GM12878 (cell line): Measurements from ENCODE around the gene FAM83G. TPM values are rescaled to one million over a fixed set of nuclear protein-coding genes. Genes with fewer than 3 reads are reported as not detected.
"Not testable (repeated sequence)": the region's sequence is repeated elsewhere in the genome, so short reads cannot be mapped to it uniquely, and the experiment has no call there.

Experiments used
- ATAC-seq: fragments of 200-7000 bp; cut with Tn5 transposase; 3 replicates; pipeline ENCODE4 v1.9.1; 2020; ENCODE audit warnings: mild to moderate bottlenecking, moderate library complexity
- BruUV-seq: library from RNA; stranded (reverse); fragments of 400-500 nt; replicated peaks from 2 replicates; lab custom pipeline; 2021; lab: Mats Ljungman, UMichigan
- CTCF ChIA-PET: fragments of 300-600 bp; sonication (Branson Sonifier 250); formaldehyde crosslinking; extraction: SDS; loops from one replicate; lab custom pipeline; 2021; ENCODE audit warnings: inconsistent platforms; lab: Yijun Ruan, JAX
- POLR2A ChIA-PET: fragments of 350-600 bp; formaldehyde crosslinking; extraction: SDS; loops from one replicate; lab custom pipeline; 2021; ENCODE audit warnings: inconsistent platforms; lab: Charles Lee
- RAD21 ChIA-PET: fragments of 300-600 bp; sonication (Branson Sonifier 250); formaldehyde crosslinking; loops from one replicate; lab custom pipeline; 2023; ENCODE audit warnings: antibody characterized with exemption; ENCODE audit not compliant: unreplicated experiment; lab: Charles Lee
- SMC1A ChIA-PET: fragments of 300-600 bp; sonication (Branson Sonifier 250); formaldehyde crosslinking; loops from one replicate; lab custom pipeline; 2023; ENCODE audit not compliant: unreplicated experiment, uncharacterized antibody; lab: Charles Lee
- DNase-seq: peaks from one replicate; pipeline ENCODE4 v3.0.0-alpha.2; 2011; ENCODE audit warnings: low read depth, low spot score
- FAIRE-seq: peaks from 3 replicates; lab custom pipeline; 2011; peaks lifted over from hg19 to GRCh38; lab: Jason Lieb, UNC
- H2AFZ ChIP-seq: 2 replicates; pipeline ENCODE4 v1.6.0; 2011; ENCODE audit warnings: low read depth, low read length, control low read depth; ENCODE audit not compliant: control insufficient read depth
- H3K27ac ChIP-seq: 2 replicates; pipeline ENCODE4 v1.5.1; 2011; ENCODE audit warnings: control low read depth; ENCODE audit not compliant: control insufficient read depth, insufficient read depth
- H3K27me3 ChIP-seq, 2 experiments: replicated peaks in 1 of 2; 2 replicates each; pipeline versions ENCODE4 v1.6.0 to v1.6.1; 2011; ENCODE audit warnings: low read length in 1 of 2; ENCODE audit not compliant: control insufficient read depth in 2 of 2, insufficient read depth in 2 of 2
- H3K36me3 ChIP-seq, 2 experiments: 2 replicates each; pipeline ENCODE4 v1.5.1; 2011; ENCODE audit warnings: low read length in 1 of 2; ENCODE audit not compliant: control insufficient read depth in 2 of 2, insufficient read depth in 2 of 2
- H3K4me1 ChIP-seq: 2 replicates; pipeline ENCODE4 v1.6.1; 2011; ENCODE audit warnings: mild to moderate bottlenecking, low read length, moderate library complexity, mixed read lengths; ENCODE audit not compliant: control insufficient read depth, insufficient read depth
- H3K4me2 ChIP-seq: 2 replicates; pipeline ENCODE4 v1.6.0; 2011; ENCODE audit warnings: control low read depth; ENCODE audit not compliant: control insufficient read depth, insufficient read depth
- H3K4me3 ChIP-seq: fragments of 200-600 bp; sonication (generic); 2 replicates; pipeline ENCODE4 v1.5.1; 2016
- H3K79me2 ChIP-seq: 2 replicates; pipeline ENCODE4 v1.6.0; 2011; ENCODE audit warnings: low read length; ENCODE audit not compliant: control insufficient read depth, insufficient read depth
- H3K9ac ChIP-seq: 2 replicates; pipeline ENCODE4 v1.8.0; 2011; ENCODE audit warnings: low read length, control low read depth, mixed read lengths; ENCODE audit not compliant: control insufficient read depth, insufficient read depth
- H3K9me3 ChIP-seq: replicated peaks from 3 replicates; pipeline ENCODE4 v1.5.1; 2011; ENCODE audit warnings: mild to moderate bottlenecking, low read length; ENCODE audit not compliant: control insufficient read depth, insufficient read depth
- H4K20me1 ChIP-seq: 2 replicates; pipeline ENCODE4 v1.6.0; 2011; ENCODE audit not compliant: control insufficient read depth, insufficient read depth
- ESRRA ChIP-seq: IDR thresholded peaks from 2 replicates; pipeline ENCODE4 v1.6.1; 2012; ENCODE audit warnings: mild to moderate bottlenecking, low read length, improper control_type of control experiment
- GABPA ChIP-seq: IDR thresholded peaks from 2 replicates; pipeline ENCODE4 v1.6.1; 2014; ENCODE audit warnings: antibody characterized with exemption, low read depth, mild to moderate bottlenecking, inconsistent platforms
- NFYB ChIP-seq: IDR thresholded peaks from 2 replicates; pipeline ENCODE4 v1.6.1; 2011; ENCODE audit warnings: low read depth, mild to moderate bottlenecking, low read length, improper control_type of control experiment, moderate library complexity; ENCODE audit not compliant: insufficient read depth
- TBL1XR1 ChIP-seq: IDR thresholded peaks from 2 replicates; pipeline ENCODE4 v1.6.1; 2012; ENCODE audit warnings: low read depth, low read length, improper control_type of control experiment
- WGBS: methylation state at CpG from one replicate; pipeline ENCODE4 v1.1.6; 2016; ENCODE audit warnings: low lambda C conversion rate; ENCODE audit not compliant: insufficient replicate concordance, insufficient coverage; ENCODE audit errors: missing lambda C conversion rate; 5-methylcytosine and 5-hydroxymethylcytosine counted together
- in situ Hi-C: fragments of 300-500 bp; cut with MboI; formaldehyde crosslinking; loops from 9 replicates; pipeline ENCODE4 v1.14.3; 2018; ENCODE audit warnings: mixed read lengths
- intact Hi-C: fragments of 100-400 bp; cut with micrococcal nuclease; formaldehyde crosslinking; loops from one replicate; pipeline ENCODE4 v1.14.2; 2022; ENCODE audit not compliant: unreplicated experiment
- polyA plus RNA-seq, 11 experiments: library from polyadenylated mRNA; depleted of rRNA in 4 of 11; unstranded in 6 of 11; stranded (reverse) in 5 of 11; fragments of >200 nt; fragmentation: Nextera tagmentation in 4 of 11; fragmentation: Illumina TruSeq in 1 of 11; extraction: Ambion mirVana in 4 of 11; extraction: Trizol in 1 of 11; gene quantifications; 1 replicate in 1 of 11; 2 replicates in 10 of 11; pipeline versions ENCODE4 v1.2.1 to v1.2.3, GENCODE V29; 2011 to 2016; ENCODE audit warnings: inconsistent platforms in 2 of 11, missing spikeins in 2 of 11, low read depth in 1 of 11
- total RNA-seq, 4 experiments: library from RNA; depleted of rRNA in 3 of 4; stranded (reverse); fragments of >200 nt in 3 of 4; fragmentation: Illumina TruSeq in 1 of 4; extraction: Trizol in 1 of 4; gene quantifications; 2 replicates each; pipeline versions ENCODE4 v1.2.1 to v1.2.3, GENCODE V29; 2013 to 2021

FAM83G gene
- total and polyA plus RNA-seq, 10 of the 15 experiments (the other 5 are each of a cell fraction or from before 2014, with no cell fraction given): 0.03 to 16.7 (median 6.5) TPM

- RAD21 ChIA-PET: no interaction called here
Measured at GRCh38 chr17:19021622-19022083, 17.1 kb upstream of the FAM83G start.

DNA sequence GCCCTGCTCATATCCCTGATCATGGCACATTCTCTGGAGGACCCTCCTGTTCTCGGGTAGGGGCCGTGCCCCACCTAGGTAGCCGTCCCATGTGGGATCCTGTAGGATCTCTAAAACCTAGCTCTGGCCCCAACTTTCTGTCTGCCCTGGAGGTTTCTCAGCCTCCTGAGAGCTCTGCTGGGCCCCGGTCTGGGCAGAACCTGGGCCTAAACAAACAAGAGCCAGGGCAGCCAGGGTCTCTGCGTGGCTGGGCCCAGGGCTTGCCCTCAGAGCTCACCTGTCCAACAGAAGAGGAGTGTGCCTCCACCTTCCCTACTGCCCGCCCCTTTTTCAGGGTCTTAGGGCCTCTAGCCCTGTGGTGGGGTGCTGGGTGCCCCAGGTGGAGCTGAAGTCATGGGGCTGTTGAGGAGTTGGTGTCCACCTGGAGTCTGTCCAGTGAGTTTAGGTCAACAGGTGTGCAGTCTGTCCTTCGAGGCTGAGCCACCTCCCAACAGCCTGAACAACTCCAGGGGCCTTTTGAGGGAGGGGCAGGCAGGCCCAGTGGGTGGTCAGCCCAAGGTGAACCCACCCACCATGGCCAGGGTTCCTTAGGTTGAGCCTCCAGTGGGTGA, 16.6 kb upstream of the FAM83G start:
- H3K27ac ChIP-seq, FAIRE-seq, H3K27me3 ChIP-seq, H3K79me2 ChIP-seq, SMC1A ChIA-PET, ATAC-seq, H3K4me3 ChIP-seq, H4K20me1 ChIP-seq, RAD21 ChIA-PET, H3K9ac ChIP-seq, POLR2A ChIA-PET, intact Hi-C loops, H2AFZ ChIP-seq, H3K4me2 ChIP-seq, DNase-seq, in situ Hi-C loops, H3K4me1 ChIP-seq, H3K9me3 ChIP-seq: not testable (repeated sequence)
- BruUV-seq: TSS peak; percentile 24
- CTCF ChIA-PET: interaction anchor here (0.6 kb wide), 1 partner anchor 61 kb away, joined by 3 read pairs; no protein-coding TSS in a partner anchor
- peaks cover 0 to 15% of the 10 kb centered on the region in 2 experiments; a peak in 3 of 4 replicates for H3K36me3 ChIP-seq
- 83% methylated on average over 7 of the region's 7 CpGs for WGBS

More at GRCh38 chr17:19021622-19022083, 17.1 kb upstream of the FAM83G start:
- no peak for DNase-seq
- no TSS peak for BruUV-seq
- intact Hi-C loops: no loop called here
- WGBS: 90% methylated on average over 24 of the region's 24 CpGs
- no peak for FAIRE-seq
- in situ Hi-C loops: no loop called here
- peak; percentile 69 for ATAC-seq
- POLR2A ChIA-PET: no interaction called here
- CTCF ChIA-PET: interaction anchor here (0.6 kb wide), 1 partner anchor 61 kb away, joined by 3 read pairs; no protein-coding TSS in a partner anchor
- TF ChIP-seq TBL1XR1 (no peak), GABPA (no peak), ESRRA (no peak), NFYB (peak; percentile 39; the same call in 1 of the 2 replicates)
- no peak overlapping the region for H3K9ac ChIP-seq
- SMC1A ChIA-PET: no interaction called here
- no peak overlapping the region for H3K4me2 ChIP-seq
- no peak overlapping the region for H3K27ac ChIP-seq
- H2AFZ ChIP-seq: no peak overlapping the region
- H3K4me3 ChIP-seq: no peak overlapping the region
- H3K9me3 ChIP-seq: no peaks in the 10 kb centered on the region
- H3K4me1 ChIP-seq: no peaks in the 10 kb centered on the region
- no peaks in the 10 kb centered on the region for H4K20me1 ChIP-seq
- H3K79me2 ChIP-seq: no peaks in the 10 kb centered on the region
- H3K27me3 ChIP-seq: no peaks in the 10 kb centered on the region
- H3K36me3 ChIP-seq: peaks cover 0 to 15% of the 10 kb centered on the region in 2 experiments; a peak in 3 of 4 replicates
